Right hindlimb (tissue), 1 donor: ENCODE data around the gene PLEKHJ1.
"Not testable (repeated sequence)": the region's sequence is repeated elsewhere in the genome, so short reads cannot be mapped to it uniquely, and the experiment has no call there.

Experiments used
- DNase-seq: peaks from one replicate; pipeline ENCODE4 v3.0.0-alpha.2; 2018

Gene PLEKHJ1, protein sequence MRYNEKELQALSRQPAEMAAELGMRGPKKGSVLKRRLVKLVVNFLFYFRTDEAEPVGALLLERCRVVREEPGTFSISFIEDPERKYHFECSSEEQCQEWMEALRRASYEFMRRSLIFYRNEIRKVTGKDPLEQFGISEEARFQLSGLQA

DNA sequence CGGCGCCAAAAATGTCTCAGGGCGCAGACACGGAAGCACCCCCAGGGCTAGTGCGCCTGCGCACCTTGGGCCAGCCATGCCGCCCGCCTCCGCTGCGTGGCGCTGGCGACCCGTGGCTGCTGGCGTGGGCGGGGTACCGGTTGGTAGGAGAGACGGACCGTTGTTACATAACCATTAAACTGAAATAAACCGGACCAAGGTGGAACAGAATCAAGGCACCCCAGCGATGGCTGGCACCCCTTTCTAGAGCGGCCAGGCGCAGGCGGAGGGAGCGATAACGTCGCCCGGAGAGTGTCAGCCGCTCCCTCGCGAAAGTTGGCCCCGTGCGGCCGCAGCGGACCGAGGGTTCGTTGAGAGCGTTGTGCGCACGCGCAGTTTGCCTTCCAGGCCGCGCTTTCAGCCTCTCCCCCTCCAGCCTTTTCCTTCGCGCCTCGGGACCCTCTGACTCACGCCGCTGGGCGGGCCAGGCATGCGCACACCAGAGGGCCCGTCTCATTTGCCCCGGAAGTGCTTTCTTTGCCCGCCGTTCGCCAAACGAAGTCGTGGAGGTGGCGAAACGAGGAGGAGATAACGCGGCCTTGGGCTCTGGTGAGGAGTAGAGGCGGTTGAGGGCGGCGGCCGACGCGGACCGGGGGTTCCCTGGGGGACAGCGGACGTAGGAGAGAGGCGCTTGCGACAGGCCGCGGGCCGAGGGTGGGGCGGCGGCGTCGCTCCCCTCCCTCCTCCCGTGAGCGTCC is at the start of gene PLEKHJ1, which contains the start of gene SF3A2:
PLEKHJ1 (minus strand) TSS at position 16 of the 737 bp plus-strand sequence. CDS start 81 bp downstream, outside the sequence.
SF3A2 (plus strand) TSS at position 511 of the 737 bp plus-strand sequence. CDS start 6,595 bp downstream, outside the sequence.
- peak; percentile 99 for DNase-seq

DNA sequence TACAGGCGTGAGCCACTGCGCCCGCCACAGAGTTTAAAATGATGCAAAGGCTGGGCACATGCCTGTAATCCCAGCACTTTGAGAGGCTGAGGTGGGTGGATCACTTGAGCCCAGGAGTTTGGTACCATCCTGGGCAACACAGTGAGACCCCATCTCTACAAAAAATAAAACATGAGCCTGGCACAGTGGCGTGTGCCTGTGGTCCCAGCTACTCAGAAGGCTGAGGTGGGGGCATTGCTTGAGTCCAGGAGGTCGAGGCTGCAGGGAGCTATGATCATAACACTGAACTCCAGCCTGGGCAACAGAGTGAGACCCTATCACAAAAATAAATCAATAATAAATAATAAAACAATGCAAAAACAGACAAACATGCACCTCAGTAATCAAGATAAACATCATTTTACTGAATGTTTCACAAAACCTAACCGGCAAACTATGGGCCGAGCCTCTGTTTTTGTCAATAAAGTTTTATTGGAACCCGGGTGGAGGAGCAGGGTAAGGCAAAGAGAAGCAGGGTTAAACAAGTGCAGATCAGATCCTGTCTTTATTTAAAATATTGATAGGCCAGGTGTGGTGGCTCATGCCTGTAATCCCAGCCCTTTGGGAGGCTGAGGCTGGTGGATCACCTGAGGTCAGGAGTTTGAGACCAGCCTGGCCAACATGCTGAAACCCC is 47.8 kb upstream of the PLEKHJ1 start:
- DNase-seq, result no peak

DNA sequence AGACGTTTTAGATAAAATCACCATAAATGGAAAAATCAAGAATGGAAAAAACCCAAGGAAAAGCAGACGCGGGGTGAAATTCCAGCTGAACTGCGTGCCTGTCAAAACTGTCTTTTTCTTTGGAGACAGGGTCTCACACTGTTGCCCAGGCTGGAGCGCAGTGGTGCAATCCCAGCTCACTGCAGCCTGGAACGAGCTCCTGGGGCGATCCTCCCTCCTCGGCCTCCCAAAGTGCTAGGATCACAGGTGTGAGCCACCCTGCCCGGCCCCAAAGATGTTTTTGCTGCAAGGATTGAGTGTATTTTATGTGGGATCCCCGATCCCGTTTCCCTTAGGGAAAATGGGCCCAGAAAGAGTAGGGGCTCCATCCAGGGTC is 46.7 kb upstream of the PLEKHJ1 start:
- DNase-seq, result no peak

DNA sequence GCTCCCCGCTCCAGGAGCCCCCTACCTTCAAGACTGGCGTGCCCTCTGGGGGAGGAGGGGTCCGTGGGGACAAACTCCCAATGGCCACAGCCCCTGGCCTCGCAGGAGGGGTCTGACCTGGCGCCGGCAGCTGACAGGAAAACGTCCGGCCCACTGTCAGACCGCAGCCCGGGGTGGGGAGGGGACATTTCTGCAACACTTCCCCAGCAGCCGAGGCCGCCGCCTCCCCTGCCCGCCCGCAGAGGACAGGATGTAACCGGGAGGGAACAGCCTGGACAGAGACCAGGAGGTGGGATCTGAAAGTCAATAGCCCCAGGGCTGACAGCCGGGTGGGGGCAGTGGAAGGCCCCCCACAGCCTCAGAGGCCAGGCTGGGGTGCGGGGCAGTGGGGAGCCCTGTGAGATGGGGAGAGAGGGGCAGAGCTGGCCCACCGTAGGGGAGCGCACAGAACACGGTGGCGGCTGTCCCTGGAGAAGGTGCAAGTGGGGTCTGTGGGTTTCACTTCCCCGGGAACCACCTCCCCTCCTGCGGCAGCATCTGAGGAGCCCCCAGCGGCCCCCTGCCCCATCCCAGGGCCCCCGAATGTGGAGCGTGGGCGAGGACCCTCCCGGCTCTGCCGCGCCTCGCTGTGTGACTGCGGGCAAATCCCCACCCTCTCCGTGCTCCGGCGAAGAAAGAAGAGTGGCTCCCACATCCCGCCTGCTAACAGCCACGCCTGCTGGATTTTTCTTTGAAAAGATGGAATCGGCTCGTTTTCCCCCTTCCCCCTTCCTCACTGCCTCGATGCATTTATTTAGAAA is 46.1 kb upstream of the PLEKHJ1 start, which contains the start of gene PEAK3:
PEAK3 (minus strand) TSS at position 114 of the 800 bp plus-strand sequence. CDS start 1,244 bp downstream, outside the sequence.
- peak; percentile 80 for DNase-seq

DNA sequence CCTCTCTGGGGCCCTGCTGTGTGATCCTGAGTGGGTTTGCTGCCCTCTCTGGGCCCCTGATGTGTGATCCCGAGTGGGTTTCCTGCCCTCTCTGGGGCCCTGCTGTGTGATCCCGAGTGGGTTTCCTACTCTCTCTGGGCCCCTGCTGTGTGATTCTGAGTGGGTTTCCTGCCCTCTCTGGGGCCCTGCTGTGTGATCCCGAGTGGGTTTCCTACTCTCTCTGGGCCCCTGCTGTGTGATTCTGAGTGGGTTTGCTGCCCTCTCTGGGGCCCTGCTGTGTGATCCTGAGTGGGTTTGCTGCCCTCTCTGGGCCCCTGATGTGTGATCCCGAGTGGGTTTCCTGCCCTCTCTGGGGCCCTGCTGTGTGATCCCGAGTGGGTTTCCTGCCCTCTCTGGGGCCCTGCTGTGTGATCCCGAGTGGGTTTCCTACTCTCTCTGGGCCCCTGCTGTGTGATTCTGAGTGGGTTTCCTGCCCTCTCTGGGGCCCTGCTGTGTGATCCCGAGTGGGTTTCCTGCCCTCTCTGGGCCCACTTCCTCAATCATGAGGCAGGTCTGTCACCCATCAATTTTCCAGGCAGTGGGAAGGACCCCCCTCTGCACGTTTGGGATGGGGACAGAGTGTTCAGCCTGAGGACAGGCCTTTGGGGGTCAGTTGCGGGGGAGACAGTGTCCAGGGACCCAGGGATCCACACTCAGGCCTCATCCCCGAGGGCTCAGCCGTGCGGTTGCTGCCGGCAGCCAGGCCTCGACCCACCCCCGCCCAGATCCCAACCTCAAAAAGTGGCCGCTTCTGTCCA is 45.3 kb upstream of the PLEKHJ1 start:
- DNase-seq, result not testable (repeated sequence)

DNA sequence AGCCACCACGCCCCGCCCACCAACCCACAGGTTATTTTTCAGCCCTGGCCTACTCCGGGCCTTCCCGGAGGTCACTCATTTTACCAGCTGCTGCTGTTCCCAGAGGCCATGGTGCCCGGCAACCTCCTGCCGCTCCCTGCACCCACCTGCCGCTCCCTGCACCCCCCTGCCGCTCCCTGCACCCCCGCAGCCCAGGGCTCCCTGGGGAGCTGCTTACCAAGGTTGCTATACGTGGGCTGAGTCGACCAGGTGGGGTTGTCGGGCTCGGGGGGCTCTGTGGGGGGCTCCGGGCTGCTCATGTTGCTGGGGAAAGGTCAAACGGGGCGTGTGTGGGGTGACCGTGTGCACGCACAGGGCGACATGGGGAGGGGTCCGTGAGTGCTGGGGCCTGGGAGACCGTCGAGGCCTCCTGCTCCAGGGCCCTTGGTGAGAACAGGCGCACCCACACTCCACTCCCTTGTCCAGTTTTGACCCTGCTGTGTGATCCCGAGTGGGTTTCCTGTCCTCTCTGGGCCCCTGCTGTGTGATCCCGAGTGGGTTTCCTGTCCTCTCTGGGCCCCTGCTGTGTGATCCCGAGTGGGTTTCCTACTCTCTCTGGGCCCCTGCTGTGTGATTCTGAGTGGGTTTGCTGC is 44.6 kb upstream of the PLEKHJ1 start:
- no peak for DNase-seq

DNA sequence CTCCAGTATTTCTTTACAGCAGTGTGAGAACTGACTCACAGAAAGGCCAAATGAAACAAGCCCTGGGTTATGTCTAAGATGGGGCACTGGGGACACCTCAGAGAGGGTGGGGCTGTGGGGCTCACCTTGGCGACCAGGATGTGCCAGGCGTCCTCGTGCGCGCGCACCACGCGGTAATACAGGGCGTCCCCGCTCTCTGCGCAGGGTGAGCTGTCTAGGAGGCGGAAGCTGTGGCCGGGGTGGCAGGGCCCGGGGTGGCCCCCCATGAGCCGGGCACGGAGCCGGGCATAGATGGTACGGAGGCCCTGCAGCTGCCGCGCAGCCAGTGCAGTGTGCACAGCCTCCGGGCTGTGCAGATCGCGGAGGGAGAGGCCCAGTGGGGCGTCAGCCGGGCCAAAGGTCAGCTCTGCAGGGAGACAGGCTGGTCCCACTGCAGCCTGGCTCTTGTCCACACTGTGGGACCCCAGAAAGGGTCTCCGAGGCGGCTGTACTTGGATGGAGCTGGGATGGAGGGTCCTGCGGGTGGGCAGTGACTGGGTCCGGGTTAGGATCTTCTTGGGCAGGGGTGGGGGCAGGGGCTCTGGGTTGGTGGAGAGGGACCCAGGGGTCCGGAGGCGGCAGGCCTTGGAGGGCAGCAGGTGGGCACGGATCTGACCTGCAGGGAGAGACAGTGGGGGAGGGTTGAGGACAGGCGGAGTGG is 42.5 kb upstream of the PLEKHJ1 start:
- no peak for DNase-seq

DNA sequence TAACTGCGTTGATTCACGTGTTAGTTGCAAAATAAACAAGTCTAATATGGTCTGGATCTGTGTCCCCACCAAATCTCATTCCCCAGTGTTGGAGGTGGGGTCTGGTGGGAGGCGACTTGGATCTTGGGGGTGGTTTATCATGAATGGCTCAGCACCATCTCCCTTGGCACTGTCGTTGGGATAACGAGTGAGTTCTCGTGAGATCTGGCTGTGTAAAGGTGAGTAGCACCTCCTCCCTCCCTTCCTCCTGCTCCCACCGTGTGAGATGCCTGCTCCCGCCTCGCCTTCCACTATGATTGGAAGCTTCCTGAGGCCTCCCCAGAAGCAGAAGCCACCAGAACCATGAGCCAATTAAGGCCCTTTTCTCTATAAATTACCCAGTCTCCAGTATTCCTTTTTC is 41.0 kb upstream of the PLEKHJ1 start:
- no peak for DNase-seq

DNA sequence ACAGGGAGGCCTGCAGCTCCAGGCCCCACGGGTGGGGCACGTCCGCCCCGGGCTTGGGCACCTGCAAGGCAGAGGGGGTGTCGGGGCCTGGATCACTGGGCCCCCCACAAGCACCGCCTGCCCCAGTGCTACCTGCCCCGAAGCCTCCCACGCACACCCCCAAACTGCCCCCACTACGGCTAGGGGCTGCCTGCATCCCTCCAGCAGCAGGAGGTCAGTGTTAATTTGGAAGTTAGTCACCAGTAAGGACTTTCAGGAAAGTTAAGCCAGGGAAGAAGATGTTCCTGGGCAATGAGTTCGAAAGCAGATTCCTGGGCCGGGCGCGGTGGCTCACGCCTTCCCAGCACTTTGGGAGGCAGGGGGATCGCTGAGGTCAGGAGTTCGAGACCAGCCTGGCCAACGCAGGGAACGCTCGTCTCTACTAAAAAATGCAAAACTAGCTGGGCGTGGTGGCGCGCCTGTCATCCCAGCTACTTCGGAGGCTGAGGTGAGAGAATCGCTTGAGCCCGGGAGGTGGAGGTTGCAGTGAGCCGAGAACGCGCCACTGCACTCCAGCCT is 40.4 kb upstream of the PLEKHJ1 start:
- DNase-seq, result no peak

DNA sequence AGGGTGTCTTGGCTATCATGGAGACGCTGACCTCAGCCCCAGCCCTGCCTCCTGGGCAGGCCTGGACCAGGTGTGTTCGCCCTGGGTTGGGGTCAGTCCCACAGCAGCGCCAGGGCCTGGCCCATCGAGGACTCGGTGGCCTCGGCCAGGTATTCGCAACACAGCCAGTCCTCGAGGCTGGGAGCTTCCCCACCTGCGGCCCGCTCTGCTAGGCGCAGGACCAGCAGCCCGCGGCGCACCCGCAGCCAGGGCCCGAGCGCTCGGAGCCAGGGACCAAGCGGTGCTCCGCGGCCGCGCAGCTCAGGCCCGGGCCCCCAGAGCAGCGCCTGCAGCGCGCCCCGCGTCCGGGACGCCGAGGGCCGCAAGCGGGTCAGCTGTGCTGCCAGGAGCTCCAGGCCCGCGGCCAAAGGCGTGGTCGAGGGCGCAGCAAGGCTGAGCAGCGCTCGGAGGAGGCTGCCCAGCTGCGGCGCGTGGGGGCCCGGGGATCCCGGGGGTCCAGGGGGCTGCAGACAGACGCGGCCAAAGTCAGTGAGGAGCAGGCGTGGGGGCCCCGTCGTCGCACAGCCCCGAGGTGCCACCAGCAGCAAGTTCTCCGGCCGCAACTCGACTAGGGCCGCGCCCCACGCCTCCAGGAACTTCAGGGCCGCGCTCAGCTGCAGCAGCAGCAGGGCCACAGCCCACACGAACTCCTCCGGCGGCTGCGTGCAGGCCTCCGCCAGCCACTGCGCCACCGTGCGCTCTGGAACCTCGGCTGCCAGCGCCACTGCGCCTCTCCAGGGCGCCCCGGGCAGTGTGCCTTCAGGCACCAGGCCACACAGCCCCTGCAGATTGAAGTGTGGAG is 39.7 kb upstream of the PLEKHJ1 start:
- DNase-seq, result peak; percentile 48

DNA sequence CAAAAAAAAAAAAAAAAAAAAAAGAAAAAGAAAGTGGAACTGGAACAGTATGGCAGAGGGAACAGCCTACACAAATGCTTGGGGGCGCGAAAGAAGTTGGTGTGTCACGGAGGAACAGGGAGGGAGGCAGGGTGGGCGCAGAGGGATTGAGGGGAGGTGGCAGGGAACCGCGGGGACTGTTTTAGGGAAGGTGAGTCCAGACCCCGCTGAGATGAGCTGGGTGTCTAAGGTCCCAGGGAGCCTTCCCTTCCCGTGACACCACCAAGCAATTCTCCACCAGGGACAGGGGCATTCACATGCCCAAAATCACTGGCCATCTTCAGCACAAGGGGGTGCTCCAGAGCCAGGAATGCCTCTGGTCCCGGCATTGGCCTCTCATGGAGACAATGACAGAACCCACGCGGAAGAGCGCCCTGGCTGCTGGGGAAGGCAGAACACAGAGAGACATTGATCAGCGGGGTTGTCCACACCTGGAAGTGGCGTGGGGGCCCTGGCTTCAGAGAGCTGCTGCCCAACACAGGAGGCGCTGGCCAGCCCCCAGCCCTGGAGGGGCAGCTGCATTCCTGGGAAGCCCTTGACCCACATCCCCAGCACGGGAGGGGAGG is 38.9 kb upstream of the PLEKHJ1 start:
- peak; percentile 72 for DNase-seq

DNA sequence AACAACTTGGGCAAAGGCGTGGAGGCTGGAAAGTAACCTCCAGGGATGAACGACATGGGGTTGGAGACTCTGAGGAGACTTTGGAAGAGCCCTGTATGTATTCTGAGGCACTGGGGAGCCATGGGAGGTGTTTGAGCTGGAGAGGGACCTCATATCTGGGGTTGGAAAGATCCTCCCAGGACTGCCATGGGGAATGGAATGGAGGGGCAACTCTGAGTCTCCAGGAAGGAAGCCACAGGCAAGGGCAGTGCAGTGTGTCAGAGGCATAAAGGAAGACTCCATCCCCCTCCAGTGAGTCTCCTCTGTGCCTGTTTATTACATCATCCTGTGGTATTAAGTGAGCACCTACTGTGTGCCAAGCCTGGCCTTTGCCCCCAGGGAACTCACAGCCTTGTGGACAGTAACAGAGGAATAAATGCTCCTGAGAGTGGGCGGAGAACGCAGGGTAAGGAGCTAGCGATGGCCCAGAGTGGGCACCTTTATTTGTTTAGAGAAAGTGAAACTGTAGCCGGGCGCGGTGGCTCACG is 38.1 kb upstream of the PLEKHJ1 start:
- no peak for DNase-seq

DNA sequence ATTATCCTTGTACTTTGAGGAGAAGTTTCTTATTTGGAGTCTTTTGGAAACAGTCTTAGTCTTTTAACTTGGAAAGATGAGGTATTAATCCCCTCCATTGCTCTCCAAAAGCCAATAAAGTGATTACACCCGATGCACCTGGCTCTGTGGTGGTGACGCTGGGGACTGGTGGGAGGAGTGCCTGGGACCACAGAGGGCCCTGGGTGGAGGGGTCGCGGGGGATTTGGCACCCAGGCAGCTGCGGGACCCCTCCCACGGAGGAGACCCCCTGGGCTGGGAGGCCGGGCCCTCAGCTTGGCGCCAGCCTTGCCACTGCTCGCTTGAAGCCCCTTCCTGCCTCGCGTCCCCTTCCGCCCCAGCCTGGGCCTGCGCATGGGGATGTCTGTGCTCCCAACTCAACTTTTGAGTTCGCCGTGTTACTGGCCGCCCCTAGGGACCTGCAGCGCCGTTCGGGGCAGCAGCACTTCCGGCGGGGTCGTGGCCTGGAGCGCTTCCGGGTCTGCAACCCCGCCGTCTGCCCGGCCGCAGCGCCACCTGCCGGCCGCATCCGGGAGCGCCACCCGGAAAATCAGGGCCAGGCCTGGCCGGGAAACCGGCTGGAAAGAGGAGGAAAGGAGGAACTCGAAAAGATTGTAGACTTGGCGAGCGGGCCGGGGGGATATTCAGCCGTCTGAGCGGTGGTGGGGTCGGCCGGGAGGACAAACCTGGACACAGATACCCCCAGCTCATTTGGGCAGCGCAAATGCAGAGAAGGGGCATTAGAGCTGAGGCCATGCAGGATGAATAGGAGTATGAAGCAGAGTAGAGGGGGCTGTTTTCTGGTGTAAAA is 37.4 kb upstream of the PLEKHJ1 start:
- DNase-seq, result peak; percentile 87

DNA sequence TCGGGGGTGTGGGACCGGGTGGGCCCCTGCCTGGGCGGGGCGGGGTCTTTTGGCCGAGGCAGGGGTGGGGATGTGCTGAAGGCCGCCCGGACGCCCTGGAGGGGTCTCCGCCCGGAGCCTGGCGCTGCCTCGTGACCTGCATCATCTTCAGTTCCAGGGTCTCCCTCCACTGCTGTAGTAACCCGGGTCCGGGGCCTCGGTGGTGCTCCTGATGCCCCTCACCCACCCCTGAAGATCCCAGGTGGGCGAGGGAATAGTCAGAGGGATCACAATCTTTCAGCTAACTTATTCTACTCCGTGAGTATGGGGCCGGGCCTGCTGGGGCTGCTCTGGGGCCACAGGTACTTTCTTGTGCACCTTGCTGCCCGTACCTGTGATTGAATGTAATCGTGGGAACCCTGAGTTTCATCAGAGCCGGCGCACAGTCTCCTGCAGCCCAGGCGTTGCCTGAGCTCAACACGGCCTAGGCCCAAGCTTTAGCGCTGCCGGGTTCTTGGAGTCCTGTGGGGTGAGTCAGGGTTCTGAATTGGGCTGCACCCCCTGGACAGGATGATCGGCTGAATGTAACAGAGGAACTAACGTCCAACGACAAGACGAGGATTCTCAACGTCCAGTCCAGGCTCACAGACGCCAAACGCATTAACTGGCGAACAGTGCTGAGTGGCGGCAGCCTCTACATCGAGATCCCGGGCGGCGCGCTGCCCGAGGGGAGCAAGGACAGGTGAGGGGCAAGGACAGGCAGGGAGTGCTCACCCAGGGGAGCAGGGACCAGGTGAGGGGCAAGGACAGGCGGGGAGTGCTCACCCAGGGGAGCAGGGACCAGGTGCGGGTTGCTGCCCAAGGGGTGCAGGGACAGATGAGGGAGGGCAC is 35.3 kb upstream of the PLEKHJ1 start:
- no peak for DNase-seq

DNA sequence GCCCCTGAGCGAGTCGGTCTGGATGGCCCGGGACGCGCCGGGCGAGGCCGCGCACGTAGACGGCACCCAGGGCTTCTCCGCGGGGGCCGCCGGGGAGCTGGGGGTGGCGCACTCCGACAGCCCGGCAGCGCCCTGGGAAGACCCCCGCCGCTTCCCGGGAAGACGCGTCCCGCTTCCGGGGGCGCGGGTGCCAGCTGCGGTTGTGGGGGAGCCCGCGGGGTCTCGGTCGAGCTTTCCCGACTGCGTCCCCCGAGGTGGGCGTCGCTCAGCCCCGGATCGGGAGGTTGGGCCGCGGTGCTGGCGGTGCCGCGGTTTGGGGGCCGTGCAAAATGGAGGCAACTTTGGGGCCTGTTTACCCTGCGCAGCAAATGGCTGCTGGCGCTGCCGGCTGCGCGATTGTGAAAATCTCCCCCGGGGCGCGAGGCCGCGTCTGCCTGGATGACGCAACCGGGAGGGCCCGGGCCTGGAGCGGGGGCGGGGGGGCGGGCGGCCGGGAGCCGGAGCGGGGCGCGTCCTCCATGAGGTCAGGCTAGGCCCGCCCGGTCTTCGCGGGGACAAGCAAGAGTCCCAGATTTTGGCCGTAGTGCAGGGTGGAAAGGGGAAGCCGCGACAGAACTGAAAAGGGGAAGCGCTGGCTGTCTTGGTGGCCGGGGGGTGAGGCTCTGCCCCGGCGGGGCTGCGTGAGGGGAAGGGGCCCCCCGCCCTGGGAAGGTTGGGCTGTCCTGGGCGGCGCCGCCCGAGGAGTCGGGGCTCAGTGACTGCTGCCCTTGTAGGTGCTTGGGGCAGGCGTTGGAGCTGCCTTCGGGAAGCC is 34.5 kb upstream of the PLEKHJ1 start:
- peak; percentile 91 for DNase-seq

DNA sequence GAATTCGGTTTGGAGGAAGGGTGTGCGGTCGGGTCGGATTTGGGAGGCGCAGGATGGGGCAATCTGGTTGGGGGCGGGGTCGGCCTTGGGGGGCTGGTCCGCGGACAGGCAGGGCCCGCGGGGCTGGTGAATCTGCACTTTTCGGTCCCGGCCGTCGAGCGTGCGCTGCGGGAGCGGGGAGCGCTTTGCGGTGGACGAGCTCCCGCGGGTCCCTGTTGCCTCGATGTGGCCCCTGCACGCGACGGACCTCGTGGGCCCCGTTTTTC is 34.0 kb upstream of the PLEKHJ1 start:
- peak; percentile 49 for DNase-seq
